Smooth muscle cell (in vitro differentiated cells): ENCODE data around the gene EMX1. TPM values are rescaled to one million over a fixed set of nuclear protein-coding genes. Genes with fewer than 3 reads are reported as not detected.

ENCODE experiments used
- DNase-seq: peaks from one replicate; lab custom pipeline; 2025; ENCODE audit not compliant: unreplicated experiment; lab: John Stamatoyannopoulos, UW
- H2AFZ ChIP-seq: fragments of 200-600 bp; sonication (generic); 2 replicates; pipeline ENCODE4 v1.6.0; 2016; ENCODE audit warnings: antibody characterized with exemption, low read depth, mild to moderate bottlenecking
- H3F3A ChIP-seq: fragments of 200-600 bp; sonication (generic); 2 replicates; pipeline ENCODE4 v1.6.0; 2017; ENCODE audit warnings: antibody characterized with exemption, low read depth
- H3K27ac ChIP-seq: fragments of 200-600 bp; sonication (generic); 2 replicates; pipeline ENCODE4 v1.5.1; 2016; ENCODE audit warnings: low read depth, mild to moderate bottlenecking
- H3K27me3 ChIP-seq: fragments of 200-600 bp; sonication (generic); 2 replicates; pipeline ENCODE4 v1.6.1; 2016; ENCODE audit warnings: low read depth, mild to moderate bottlenecking
- H3K36me3 ChIP-seq: fragments of 200-600 bp; sonication (generic); 2 replicates; pipeline ENCODE4 v1.5.1; 2016; ENCODE audit warnings: low read depth
- H3K4me1 ChIP-seq: fragments of 200-600 bp; sonication (generic); 2 replicates; pipeline ENCODE4 v1.5.1; 2016; ENCODE audit warnings: low read depth
- H3K4me2 ChIP-seq: fragments of 200-600 bp; sonication (generic); 2 replicates; pipeline ENCODE4 v1.6.0; 2016; ENCODE audit warnings: mild to moderate bottlenecking
- H3K4me3 ChIP-seq: fragments of 200-600 bp; sonication (generic); 2 replicates; pipeline ENCODE4 v1.5.1; 2016; ENCODE audit warnings: mild to moderate bottlenecking
- H3K79me2 ChIP-seq: fragments of 200-600 bp; sonication (generic); 2 replicates; pipeline ENCODE4 v1.6.0; 2016; ENCODE audit warnings: low read depth, mild to moderate bottlenecking
- H3K9ac ChIP-seq: fragments of 200-600 bp; sonication (generic); 2 replicates; pipeline ENCODE4 v1.6.0; 2016; ENCODE audit warnings: low read depth
- H3K9me3 ChIP-seq: fragments of 200-600 bp; sonication (generic); replicated peaks from 2 replicates; pipeline ENCODE4 v1.5.1; 2016; ENCODE audit warnings: low read depth
- H4K20me1 ChIP-seq: fragments of 200-600 bp; sonication (generic); 2 replicates; pipeline ENCODE4 v1.6.0; 2016; ENCODE audit warnings: low read depth
- CTCF ChIP-seq: fragments of 200-600 bp; sonication (generic); IDR thresholded peaks from 2 replicates; pipeline ENCODE4 v1.5.1; 2017; ENCODE audit warnings: borderline replicate concordance, mild to moderate bottlenecking, antibody characterized with exemption; ENCODE audit not compliant: insufficient read depth, poor library complexity, severe bottlenecking
- WGBS: methylation state at CpG from one replicate; pipeline ENCODE4 v1.1.7; 2016; ENCODE audit warnings: low lambda C conversion rate; 5-methylcytosine and 5-hydroxymethylcytosine counted together
- polyA plus RNA-seq: library from polyadenylated mRNA; unstranded; fragments of >200 nt; fragmentation: Nextera tagmentation; extraction: Ambion mirVana; gene quantifications from 2 replicates; pipeline ENCODE4 v1.2.1, GENCODE V29; 2016
- total RNA-seq: library from RNA; depleted of rRNA; stranded (reverse); fragments of >200 nt; gene quantifications from 2 replicates; pipeline ENCODE4 v1.2.3, GENCODE V29; 2014

The EMX1 gene
- total and polyA plus RNA-seq, 2 experiments from 2014 or later = not detected

DNA sequence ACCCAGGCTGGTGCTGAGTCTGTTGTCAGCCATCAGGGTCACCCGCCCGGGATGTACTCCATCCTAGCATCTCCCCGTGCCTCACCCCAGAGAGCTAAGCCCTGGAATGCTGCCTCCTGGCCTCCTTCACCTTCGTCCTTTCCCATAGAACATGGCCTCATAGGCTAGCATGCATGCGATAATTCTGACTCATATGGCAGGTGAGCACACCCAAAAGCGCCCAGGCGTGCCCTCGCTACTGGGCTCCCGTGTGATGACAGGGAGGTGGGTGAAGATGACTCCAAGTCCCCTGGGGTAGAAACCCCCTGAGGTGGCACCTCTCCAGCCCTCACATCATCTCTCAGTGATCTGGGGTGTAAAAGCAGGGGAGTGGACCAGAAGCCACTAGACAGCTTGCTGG is 22.8 kb upstream of the EMX1 start:
- Histone ChIP-seq H3K9ac (no peak overlapping the region), H3K9me3 (no peaks in the 10 kb centered on the region), H3K4me2 (no peak overlapping the region), H3K27ac (no peak overlapping the region), H3F3A (no peaks in the 10 kb centered on the region), H3K27me3 (peaks cover 30% of the 10 kb centered on the region), H3K79me2 (no peaks in the 10 kb centered on the region), H3K4me1 (peaks cover 5% of the 10 kb centered on the region), H3K4me3 (no peak overlapping the region), H4K20me1 (no peaks in the 10 kb centered on the region), H3K36me3 (no peaks in the 10 kb centered on the region), H2AFZ (no peak overlapping the region)
- TF ChIP-seq CTCF = no peak
- DNase-seq = no peak
- 89% methylated on average over 9 of the region's 9 CpGs for WGBS

DNA sequence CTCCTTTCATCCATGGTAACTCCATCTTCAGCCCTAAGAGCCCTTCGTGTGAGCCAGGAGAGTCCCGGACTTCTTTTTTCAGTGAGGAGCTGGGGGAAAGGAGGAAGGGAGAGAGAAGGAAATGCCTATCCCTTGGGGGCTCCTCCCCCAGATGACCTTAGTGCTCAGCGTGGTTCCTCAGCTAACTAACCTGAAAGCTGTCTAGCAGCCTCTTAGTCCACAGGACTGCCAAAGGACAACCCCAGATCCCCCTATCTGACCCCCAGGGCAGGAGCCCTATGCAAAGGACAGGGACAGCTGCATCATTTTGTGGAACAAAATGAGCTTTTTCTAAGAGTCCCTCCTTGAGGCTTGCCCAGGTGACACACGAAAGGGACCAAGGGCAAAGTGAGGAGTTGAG is 22.2 kb upstream of the EMX1 start:
- H3K36me3 ChIP-seq = no peaks in the 10 kb centered on the region

DNA sequence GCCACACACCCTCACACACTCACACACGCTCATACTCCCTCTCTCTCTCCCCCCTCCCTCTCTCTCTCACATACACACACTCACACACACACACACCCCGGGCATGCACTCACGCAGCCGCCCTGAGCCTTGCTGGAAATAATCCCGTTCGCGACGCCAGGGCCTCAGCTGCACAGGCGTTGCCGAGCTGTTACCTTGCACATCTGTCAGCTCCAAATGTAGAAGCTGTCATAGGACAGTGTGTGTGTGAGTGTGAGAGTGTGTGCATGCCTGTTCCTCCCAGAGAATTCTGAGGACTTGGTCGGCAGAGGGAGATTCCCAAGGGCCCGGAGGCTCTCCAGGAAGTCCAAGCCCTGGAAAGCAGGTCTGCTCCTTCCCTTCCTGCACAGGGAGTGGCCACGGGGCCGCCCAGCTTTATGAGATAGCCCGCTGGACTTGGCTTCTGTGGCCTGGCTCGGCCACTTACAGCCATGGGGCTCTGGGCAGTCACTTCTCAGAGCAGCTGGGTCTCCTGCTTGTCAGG is 21.5 kb upstream of the EMX1 start:
- H3K4me3 ChIP-seq = no peak overlapping the region
- no peak overlapping the region for H3K27ac ChIP-seq
- no peaks in the 10 kb centered on the region for H3F3A ChIP-seq
- WGBS = 58% methylated on average over 15 of the region's 16 CpGs
- H3K36me3 ChIP-seq = no peaks in the 10 kb centered on the region
- peaks cover 38% of the 10 kb centered on the region for H3K27me3 ChIP-seq
- peaks cover 5% of the 10 kb centered on the region for H3K4me1 ChIP-seq
- no peak for DNase-seq
- H3K9ac ChIP-seq = no peak overlapping the region
- no peaks in the 10 kb centered on the region for H3K9me3 ChIP-seq
- no peak overlapping the region for H2AFZ ChIP-seq
- H3K79me2 ChIP-seq = no peaks in the 10 kb centered on the region
- TF ChIP-seq CTCF = no peak
- H4K20me1 ChIP-seq = no peaks in the 10 kb centered on the region
- no peak overlapping the region for H3K4me2 ChIP-seq

More for the DNA sequence above, 22.2 kb upstream of the EMX1 start:
- Histone ChIP-seq H4K20me1 (no peaks in the 10 kb centered on the region), H3K4me2 (no peak overlapping the region), H3K27me3 (peaks cover 33% of the 10 kb centered on the region), H3K9ac (no peak overlapping the region), H3K4me1 (peaks cover 5% of the 10 kb centered on the region), H3K79me2 (no peaks in the 10 kb centered on the region), H3K4me3 (no peak overlapping the region), H3K9me3 (no peaks in the 10 kb centered on the region), H3F3A (no peaks in the 10 kb centered on the region), H2AFZ (no peak overlapping the region), H3K27ac (no peak overlapping the region)
- no peak for DNase-seq
- TF ChIP-seq CTCF = no peak
- 37% methylated on average over 4 of the region's 4 CpGs for WGBS

- H3K4me3 ChIP-seq = no peak overlapping the region
- WGBS = 84% methylated on average over 4 of the region's 4 CpGs
- H3K9me3 ChIP-seq = no peaks in the 10 kb centered on the region
- no peak for TF ChIP-seq CTCF
- no peak for DNase-seq
- H2AFZ ChIP-seq = no peak overlapping the region
- H3F3A ChIP-seq = no peaks in the 10 kb centered on the region
- H4K20me1 ChIP-seq = no peaks in the 10 kb centered on the region
- no peak overlapping the region for H3K27ac ChIP-seq
- H3K4me1 ChIP-seq = peaks cover 5% of the 10 kb centered on the region
- H3K36me3 ChIP-seq = no peaks in the 10 kb centered on the region
- no peak overlapping the region for H3K4me2 ChIP-seq
- no peaks in the 10 kb centered on the region for H3K79me2 ChIP-seq
- H3K9ac ChIP-seq = no peak overlapping the region
- H3K27me3 ChIP-seq = peaks cover 41% of the 10 kb centered on the region
Observed at GRCh38 chr2:72896446-72896845, 20.9 kb upstream of the EMX1 start.
